HG02610 (cell line): ENCODE data around the gene HNRNPM.
"Not testable (repeated sequence)": the region's sequence is repeated elsewhere in the genome, so short reads cannot be mapped to it uniquely, and the experiment has no call there.

Source experiments
- ATAC-seq: cut with Tn5 transposase; IDR thresholded peaks from one replicate; pipeline ENCODE4 v1.9.1; 2021; ENCODE audit warnings: mild to moderate bottlenecking, moderate library complexity; ENCODE audit not compliant: unreplicated experiment

HNRNPM gene

GRCh38 chr19:8506402-8506957 is 61.7 kb downstream of the HNRNPM start:
- ATAC-seq: no peak

GRCh38 chr19:8510589-8511115 is 65.9 kb downstream of the HNRNPM start:
- no peak for ATAC-seq

GRCh38 chr19:8511573-8512101 is 66.9 kb downstream of the HNRNPM start:
- no peak for ATAC-seq

- ATAC-seq: no peak
These were observed 67.6 kb downstream of the HNRNPM start for GRCh38 chr19:8512115-8512967.

- ATAC-seq: no peak
These were observed 68.4 kb downstream of the HNRNPM start for GRCh38 chr19:8513036-8513686.

- ATAC-seq: peak; percentile 86
These were observed 69.1 kb downstream of the HNRNPM start, which contains the start of gene ZNF414 for GRCh38 chr19:8513687-8514504. ZNF414 (minus strand) TSS chr19:8514167; CDS start chr19:8514046, 121 bp downstream.

GRCh38 chr19:8514505-8515009 is 69.8 kb downstream of the HNRNPM start:
- ATAC-seq: not testable (repeated sequence)

- no peak for ATAC-seq
These were observed 70.5 kb downstream of the HNRNPM start for GRCh38 chr19:8515317-8515716.

- ATAC-seq: no peak
These were observed 73.0 kb downstream of the HNRNPM start for GRCh38 chr19:8517551-8518442.

- no peak for ATAC-seq
These were observed 73.8 kb downstream of the HNRNPM start for GRCh38 chr19:8518536-8518935.

- ATAC-seq: no peak
These were observed 74.6 kb downstream of the HNRNPM start for GRCh38 chr19:8519388-8519787.

- no peak for ATAC-seq
These were observed 80.6 kb downstream of the HNRNPM start for GRCh38 chr19:8525401-8525684.

GRCh38 chr19:8526345-8527091 is 81.7 kb downstream of the HNRNPM start:
- ATAC-seq: no peak

- no peak for ATAC-seq
These were observed 83.7 kb downstream of the HNRNPM start for GRCh38 chr19:8528500-8528899.

GRCh38 chr19:8529369-8530006 is 84.7 kb downstream of the HNRNPM start:
- no peak for ATAC-seq

- ATAC-seq: no peak
These were observed 85.4 kb downstream of the HNRNPM start for GRCh38 chr19:8530061-8530679.

- no peak for ATAC-seq
These were observed 86.7 kb downstream of the HNRNPM start for GRCh38 chr19:8531470-8531869.

- no peak for ATAC-seq
These were observed 87.5 kb downstream of the HNRNPM start for GRCh38 chr19:8532225-8532624.
